GM21423 (cell line): ENCODE measurements around the gene STXBP5L.
"Not testable (repeated sequence)": the region's sequence is repeated elsewhere in the genome, so short reads cannot be mapped to it uniquely, and the experiment has no call there.

ENCODE experiments used
- ATAC-seq: cut with Tn5 transposase; IDR thresholded peaks from one replicate; pipeline ENCODE4 v1.9.1; 2021; ENCODE audit warnings: mild to moderate bottlenecking, moderate library complexity; ENCODE audit not compliant: unreplicated experiment

Gene STXBP5L

GRCh38 chr3:121414924-121415323 lies 506.9 kb downstream of the STXBP5L start:
- ATAC-seq: no peak

- ATAC-seq: no peak
These were observed 510.2 kb downstream of the STXBP5L start for GRCh38 chr3:121418182-121418581.

- no peak for ATAC-seq
These were observed 516.5 kb downstream of the STXBP5L start for GRCh38 chr3:121424549-121424948.

- ATAC-seq: no peak
These were observed 522.7 kb downstream of the STXBP5L start for GRCh38 chr3:121430664-121431215.

GRCh38 chr3:121431726-121432517 lies 523.9 kb downstream of the STXBP5L start:
- peak; percentile 94 for ATAC-seq

- no peak for ATAC-seq
These were observed 528.1 kb downstream of the STXBP5L start for GRCh38 chr3:121436074-121436473.

GRCh38 chr3:121436641-121437040 lies 528.6 kb downstream of the STXBP5L start:
- ATAC-seq: no peak

GRCh38 chr3:121443456-121443855 lies 535.5 kb downstream of the STXBP5L start:
- ATAC-seq: no peak

- not testable (repeated sequence) for ATAC-seq
These were observed 543.7 kb downstream of the STXBP5L start for GRCh38 chr3:121451752-121452151.

GRCh38 chr3:121462565-121462964 lies 554.6 kb downstream of the STXBP5L start:
- ATAC-seq: no peak

GRCh38 chr3:121463745-121464144 lies 555.7 kb downstream of the STXBP5L start:
- ATAC-seq: no peak

GRCh38 chr3:121467085-121467484 lies 559.1 kb downstream of the STXBP5L start:
- no peak for ATAC-seq

- ATAC-seq: no peak
These were observed 565.0 kb downstream of the STXBP5L start for GRCh38 chr3:121473001-121473400.
